Neural progenitor cell (in vitro differentiated cells): ENCODE data around the gene SORT1.

Experiments
- EZH2phosphoT487 ChIP-seq: fragments of 200-600 bp; sonication (generic); IDR thresholded peaks from 2 replicates; pipeline ENCODE4 v1.6.1; 2017; ENCODE audit warnings: antibody characterized with exemption
- TF ChIP-seq, protein P1 (sequence below): fragments of 200-600 bp; sonication (generic); IDR thresholded peaks from 2 replicates; pipeline ENCODE4 v1.5.1; 2017; ENCODE audit warnings: antibody characterized with exemption, mild to moderate bottlenecking

GRCh38 chr1:109370712-109371340, 26.9 kb downstream of the SORT1 start:
- no peak for TF ChIP-seq EZH2phosphoT487
- TF ChIP-seq, protein P1, sequence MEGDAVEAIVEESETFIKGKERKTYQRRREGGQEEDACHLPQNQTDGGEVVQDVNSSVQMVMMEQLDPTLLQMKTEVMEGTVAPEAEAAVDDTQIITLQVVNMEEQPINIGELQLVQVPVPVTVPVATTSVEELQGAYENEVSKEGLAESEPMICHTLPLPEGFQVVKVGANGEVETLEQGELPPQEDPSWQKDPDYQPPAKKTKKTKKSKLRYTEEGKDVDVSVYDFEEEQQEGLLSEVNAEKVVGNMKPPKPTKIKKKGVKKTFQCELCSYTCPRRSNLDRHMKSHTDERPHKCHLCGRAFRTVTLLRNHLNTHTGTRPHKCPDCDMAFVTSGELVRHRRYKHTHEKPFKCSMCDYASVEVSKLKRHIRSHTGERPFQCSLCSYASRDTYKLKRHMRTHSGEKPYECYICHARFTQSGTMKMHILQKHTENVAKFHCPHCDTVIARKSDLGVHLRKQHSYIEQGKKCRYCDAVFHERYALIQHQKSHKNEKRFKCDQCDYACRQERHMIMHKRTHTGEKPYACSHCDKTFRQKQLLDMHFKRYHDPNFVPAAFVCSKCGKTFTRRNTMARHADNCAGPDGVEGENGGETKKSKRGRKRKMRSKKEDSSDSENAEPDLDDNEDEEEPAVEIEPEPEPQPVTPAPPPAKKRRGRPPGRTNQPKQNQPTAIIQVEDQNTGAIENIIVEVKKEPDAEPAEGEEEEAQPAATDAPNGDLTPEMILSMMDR = no peak
